Mononuclear cell (primary cell): Measurements from ENCODE around the gene IL17RE. TPM values are rescaled to one million over a fixed set of nuclear protein-coding genes. Genes with fewer than 3 reads are reported as not detected.
"Not testable (repeated sequence)": the region's sequence is repeated elsewhere in the genome, so short reads cannot be mapped to it uniquely, and the experiment has no call there.

Experiments used
- H3K27me3 ChIP-seq: 2 replicates; pipeline ENCODE4 v1.6.0; 2011; ENCODE audit warnings: low read length, control low read depth; ENCODE audit not compliant: insufficient read depth
- H3K4me1 ChIP-seq: 2 replicates; pipeline ENCODE4 v1.5.1; 2011; ENCODE audit warnings: mild to moderate bottlenecking, low read length, control low read depth; ENCODE audit not compliant: insufficient read depth
- H3K4me3 ChIP-seq: 2 replicates; pipeline ENCODE4 v1.5.1; 2011; ENCODE audit warnings: mild to moderate bottlenecking, low read length, moderate library complexity
- H3K9me3 ChIP-seq: 2 replicates; pipeline ENCODE4 v1.5.1; 2011; ENCODE audit warnings: low read depth, mild to moderate bottlenecking, control low read depth, low read length
- total RNA-seq: library from RNA; depleted of rRNA; stranded (reverse); fragments of >200 nt; gene quantifications from one replicate; pipeline ENCODE4 v1.2.3, GENCODE V29; 2012

The IL17RE gene
- 0.10 TPM for total RNA-seq

- Histone ChIP-seq H3K4me1 (peaks cover 18% of the 10 kb centered on the region), H3K4me3 (no peak within 1 kb of the TSS), H3K27me3 (no peaks in the 10 kb centered on the region), H3K9me3 (no peaks in the 10 kb centered on the region)
Measured at GRCh38 chr3:9902372-9903237, at the start of gene IL17RE. TSS of gene IL17RE (plus strand) at chr3:9902848. CDS start at chr3:9902933, 85 bp downstream.

DNA sequence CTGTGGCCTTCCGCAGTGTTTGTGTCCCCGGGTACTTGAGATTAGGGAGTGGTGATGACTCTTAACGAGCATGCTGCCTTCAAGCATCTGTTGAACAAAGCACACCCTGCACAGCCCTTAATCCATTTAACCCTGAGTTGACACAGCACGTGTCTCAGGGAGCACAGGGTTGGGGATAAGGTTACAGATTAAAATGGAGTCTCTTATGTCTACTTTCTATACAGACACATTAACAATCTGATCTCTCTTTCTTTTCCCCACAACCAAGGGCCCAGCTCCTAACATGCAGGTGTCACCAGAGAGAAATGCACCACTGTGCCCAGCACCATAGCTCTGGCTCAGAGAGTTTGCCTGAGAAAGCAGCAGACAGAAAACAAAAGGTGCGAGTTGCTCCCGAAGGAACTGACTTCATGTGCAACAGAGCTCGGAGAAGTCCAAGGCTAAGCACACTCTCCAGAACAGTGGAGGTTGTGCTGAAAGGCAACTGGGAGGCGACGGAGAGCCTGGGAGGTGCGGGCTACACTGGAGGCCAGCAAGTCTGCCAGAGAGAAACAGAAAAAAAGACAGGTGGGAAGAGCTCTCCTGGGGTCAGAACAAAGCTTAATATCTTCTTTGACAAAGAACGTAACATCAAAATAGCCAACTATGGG lies 48.2 kb upstream of the IL17RE start:
- H3K4me3 ChIP-seq, H3K9me3 ChIP-seq, H3K27me3 ChIP-seq, H3K4me1 ChIP-seq: not testable (repeated sequence)

DNA sequence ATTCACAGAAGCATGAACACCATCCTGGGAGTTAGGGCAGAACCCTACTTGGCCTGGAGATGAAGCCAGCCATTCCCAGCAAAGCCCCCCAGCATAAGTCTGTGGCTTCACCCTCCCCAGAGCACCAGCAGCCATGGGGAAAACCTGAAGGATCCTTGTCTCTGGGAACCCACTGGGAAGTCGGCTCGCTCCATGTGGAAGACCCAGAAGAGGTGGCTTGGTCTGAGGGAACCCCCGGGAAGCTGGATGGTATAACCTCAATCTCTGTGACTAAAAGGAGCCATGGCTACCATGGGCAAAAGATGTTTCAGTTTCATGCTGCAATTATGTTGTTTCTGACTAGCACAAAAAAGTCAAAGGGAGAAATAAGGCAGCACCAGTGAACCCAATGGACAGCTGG lies 47.1 kb upstream of the IL17RE start:
- Histone ChIP-seq H3K4me1 (no peaks in the 10 kb centered on the region), H3K4me3 (no peak overlapping the region), H3K9me3 (no peaks in the 10 kb centered on the region), H3K27me3 (no peaks in the 10 kb centered on the region)

- Histone ChIP-seq H3K9me3 (no peaks in the 10 kb centered on the region), H3K27me3 (no peaks in the 10 kb centered on the region), H3K4me3 (no peak overlapping the region), H3K4me1 (peaks cover 20% of the 10 kb centered on the region)
Measured at GRCh38 chr3:9859530-9860025, 43.1 kb upstream of the IL17RE start.

DNA sequence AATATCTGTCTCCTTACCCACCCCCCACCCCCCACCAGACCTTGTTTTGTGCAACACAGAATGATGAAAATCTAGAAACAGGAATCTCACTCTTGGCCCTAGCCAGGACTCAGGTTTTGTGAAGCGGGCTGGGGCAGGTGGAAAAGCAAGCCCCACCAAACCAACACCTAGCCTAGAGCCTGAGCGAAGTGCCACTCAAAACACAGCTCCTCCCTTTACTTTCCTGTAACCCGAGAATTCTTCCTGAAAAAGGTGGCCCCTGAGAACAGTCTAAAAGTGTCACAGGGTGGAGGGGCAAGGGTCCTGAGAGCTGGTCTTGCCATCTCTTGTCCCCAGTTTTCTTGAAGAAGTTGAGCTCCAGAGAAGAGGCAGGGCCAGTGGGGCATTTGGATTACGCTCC lies 41.4 kb upstream of the IL17RE start:
- no peak overlapping the region for H3K4me3 ChIP-seq
- no peaks in the 10 kb centered on the region for H3K27me3 ChIP-seq
- H3K4me1 ChIP-seq, result peaks cover 26% of the 10 kb centered on the region

DNA sequence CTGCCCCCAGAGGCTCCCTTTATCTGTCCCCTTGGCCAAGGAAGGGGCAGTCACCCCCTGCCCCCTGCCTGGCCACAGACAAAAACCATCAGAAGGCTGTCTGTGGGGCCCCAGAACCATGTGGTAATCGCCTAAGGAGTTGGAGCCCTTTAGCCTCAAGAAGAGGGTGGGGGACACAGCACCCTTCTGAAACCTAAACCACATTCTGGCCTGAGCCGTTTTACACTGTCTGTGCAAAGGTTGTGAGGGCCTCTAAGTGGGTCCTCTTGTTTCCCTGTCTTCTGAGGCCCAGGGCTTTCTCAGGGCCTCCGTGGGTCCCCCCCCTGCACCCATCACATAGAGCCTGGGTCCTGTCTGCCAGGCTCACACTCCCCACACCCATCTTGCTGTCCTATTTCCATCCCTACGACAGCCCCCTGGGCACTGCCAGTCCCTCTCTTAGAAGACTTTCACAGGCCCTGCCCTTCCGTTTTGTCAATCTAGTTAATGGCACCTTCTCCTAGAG lies 41.0 kb upstream of the IL17RE start:
- H3K9me3 ChIP-seq, result no peaks in the 10 kb centered on the region
- H3K4me3 ChIP-seq, result no peak overlapping the region
- H3K4me1 ChIP-seq, result peaks cover 26% of the 10 kb centered on the region
- no peaks in the 10 kb centered on the region for H3K27me3 ChIP-seq

More for the DNA sequence above, 41.4 kb upstream of the IL17RE start:
- H3K9me3 ChIP-seq, result no peaks in the 10 kb centered on the region

- Histone ChIP-seq H3K4me1 (peaks cover 26% of the 10 kb centered on the region), H3K9me3 (no peaks in the 10 kb centered on the region), H3K27me3 (no peaks in the 10 kb centered on the region), H3K4me3 (peak overlapping the region; percentile 20)
Measured at GRCh38 chr3:9862391-9863057, 40.1 kb upstream of the IL17RE start.

DNA sequence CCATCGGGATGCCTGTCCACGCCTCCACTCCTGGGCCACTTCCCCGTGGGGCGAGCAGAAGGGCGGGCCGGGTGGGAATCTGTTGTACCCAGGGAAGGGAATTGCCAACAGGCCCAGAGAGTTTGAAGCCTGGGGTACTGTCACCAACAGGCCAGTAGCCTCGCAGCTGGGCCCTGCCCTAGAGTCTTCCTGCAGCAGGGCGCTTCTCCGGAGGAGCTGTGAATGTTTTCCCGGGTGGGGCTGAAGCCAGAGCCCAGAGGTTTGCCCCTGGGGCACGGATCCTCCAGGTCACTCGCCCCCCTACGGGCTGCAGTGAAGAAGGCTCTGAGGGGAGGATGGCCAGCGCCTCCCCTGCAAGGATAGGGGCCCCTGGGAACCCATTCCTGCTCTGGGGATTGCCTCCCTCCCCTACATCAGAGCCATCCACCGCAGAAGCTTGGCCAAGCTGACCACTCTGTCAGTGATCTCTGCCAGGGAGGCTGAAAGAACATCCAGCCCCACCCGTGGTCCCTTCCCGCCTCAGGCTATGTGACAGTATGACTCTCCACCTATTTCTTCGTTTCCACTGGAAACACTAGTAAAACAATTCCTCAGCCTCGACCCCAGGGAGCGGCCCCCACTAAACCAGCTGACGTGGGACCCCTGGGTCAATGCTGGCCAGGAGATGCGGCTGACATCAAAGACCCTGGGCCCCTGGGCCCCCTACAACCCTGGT lies 39.4 kb upstream of the IL17RE start:
- H3K4me3 ChIP-seq, result no peak overlapping the region
- peaks cover 26% of the 10 kb centered on the region for H3K4me1 ChIP-seq
- H3K27me3 ChIP-seq, result no peaks in the 10 kb centered on the region
- no peaks in the 10 kb centered on the region for H3K9me3 ChIP-seq

GRCh38 chr3:9864200-9864927 lies 38.3 kb upstream of the IL17RE start:
- no peak overlapping the region for H3K4me3 ChIP-seq
- no peaks in the 10 kb centered on the region for H3K9me3 ChIP-seq
- peaks cover 26% of the 10 kb centered on the region for H3K4me1 ChIP-seq
- no peaks in the 10 kb centered on the region for H3K27me3 ChIP-seq

GRCh38 chr3:9865125-9865637 lies 37.5 kb upstream of the IL17RE start:
- H3K27me3 ChIP-seq, H3K4me3 ChIP-seq, H3K9me3 ChIP-seq: not testable (repeated sequence)
- peaks cover 26% of the 10 kb centered on the region for H3K4me1 ChIP-seq

- H3K4me3 ChIP-seq, result no peak overlapping the region
- H3K4me1 ChIP-seq, result peaks cover 26% of the 10 kb centered on the region
- H3K27me3 ChIP-seq, result no peaks in the 10 kb centered on the region
- H3K9me3 ChIP-seq, result no peaks in the 10 kb centered on the region
Measured at GRCh38 chr3:9866639-9867038, 36.0 kb upstream of the IL17RE start.

GRCh38 chr3:9867106-9867505 lies 35.5 kb upstream of the IL17RE start:
- H3K4me3 ChIP-seq, result no peak overlapping the region
- H3K4me1 ChIP-seq, result peaks cover 26% of the 10 kb centered on the region
- H3K9me3 ChIP-seq, result no peaks in the 10 kb centered on the region
- H3K27me3 ChIP-seq, result no peaks in the 10 kb centered on the region

DNA sequence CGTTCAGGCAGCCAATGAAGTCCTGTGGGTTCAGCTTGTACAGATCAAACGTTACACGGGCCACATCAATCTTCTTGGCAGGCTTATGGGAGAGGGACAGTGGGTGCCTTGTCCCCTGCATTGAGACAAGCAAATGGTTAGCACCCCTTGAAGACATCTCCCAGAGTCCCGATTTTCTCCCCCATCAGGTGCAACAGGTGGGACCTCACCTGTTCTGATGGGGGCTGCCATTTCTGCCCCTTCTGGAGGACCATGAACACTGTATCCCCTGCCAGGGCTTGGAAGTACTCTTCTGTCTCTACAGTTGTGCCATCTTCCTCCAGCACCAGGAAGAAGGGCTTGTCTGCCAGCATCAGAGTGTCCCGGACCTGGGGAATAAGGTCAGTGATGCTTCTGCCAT lies 32.7 kb upstream of the IL17RE start:
- peaks cover 2% of the 10 kb centered on the region for H3K4me1 ChIP-seq
- H3K4me3 ChIP-seq, result no peak overlapping the region
- H3K27me3 ChIP-seq, result no peaks in the 10 kb centered on the region
- no peaks in the 10 kb centered on the region for H3K9me3 ChIP-seq

DNA sequence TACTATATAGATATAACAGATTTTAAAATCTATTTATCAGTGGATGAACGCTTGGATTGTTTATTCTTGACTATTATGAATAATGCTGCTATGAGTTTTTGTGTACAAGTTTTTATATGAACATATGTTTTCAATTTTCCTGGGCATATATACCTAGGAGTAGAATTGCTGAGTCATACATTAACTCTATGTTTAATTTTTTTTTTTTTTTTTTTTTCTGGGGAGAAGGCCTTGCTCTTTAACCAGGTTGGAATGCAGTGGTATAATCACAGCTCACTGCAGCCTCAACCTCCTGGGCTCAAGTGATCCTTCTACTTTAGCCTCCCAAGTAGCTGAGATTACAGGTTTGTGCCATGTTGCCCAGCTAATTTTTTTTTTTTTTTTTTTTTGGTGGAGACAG lies 31.7 kb upstream of the IL17RE start:
- H3K9me3 ChIP-seq, result no peaks in the 10 kb centered on the region
- no peaks in the 10 kb centered on the region for H3K4me1 ChIP-seq
- no peaks in the 10 kb centered on the region for H3K27me3 ChIP-seq
- no peak overlapping the region for H3K4me3 ChIP-seq
